HG03159 (cell line): Measurements from ENCODE around the gene C2.
"Not testable (repeated sequence)": the region's sequence is repeated elsewhere in the genome, so short reads cannot be mapped to it uniquely, and the experiment has no call there.

Source experiments
- ATAC-seq: cut with Tn5 transposase; IDR thresholded peaks from one replicate; pipeline ENCODE4 v1.9.1; 2021; ENCODE audit warnings: mild to moderate bottlenecking, moderate library complexity; ENCODE audit not compliant: unreplicated experiment

Gene C2

DNA sequence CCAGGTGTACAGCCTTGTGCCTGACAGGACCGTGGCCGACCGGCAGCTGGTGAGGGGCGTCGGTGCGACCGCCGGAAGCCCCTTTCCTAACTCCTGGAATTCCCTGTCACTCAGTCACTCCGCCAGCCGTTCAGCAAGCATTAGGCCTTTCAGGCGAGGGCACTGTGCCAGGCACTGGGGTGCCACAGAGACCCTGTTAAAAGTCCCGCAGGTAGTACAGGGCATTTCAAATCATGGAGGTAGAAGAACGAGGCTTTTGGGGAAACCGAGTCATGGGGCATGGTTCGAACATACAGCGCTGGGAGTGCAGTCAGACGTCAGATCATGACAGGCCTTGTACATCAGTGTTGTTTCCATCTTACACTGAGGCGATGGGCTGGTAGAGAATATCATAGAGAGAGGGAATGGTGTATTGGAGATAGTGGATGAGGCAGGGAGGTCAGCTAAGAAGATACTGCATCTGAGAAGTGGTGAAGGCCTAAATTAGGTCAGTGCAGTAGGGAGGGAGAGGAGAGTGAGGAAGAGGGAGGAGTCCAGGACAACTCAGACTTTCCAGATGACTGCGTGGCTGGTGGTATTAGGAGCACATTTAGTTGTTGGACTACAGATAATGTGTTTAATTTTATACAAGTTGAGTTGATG lies 45.3 kb downstream of the C2 start:
- no peak for ATAC-seq

GRCh38 chr6:31976065-31976464 lies 48.5 kb downstream of the C2 start:
- not testable (repeated sequence) for ATAC-seq

DNA sequence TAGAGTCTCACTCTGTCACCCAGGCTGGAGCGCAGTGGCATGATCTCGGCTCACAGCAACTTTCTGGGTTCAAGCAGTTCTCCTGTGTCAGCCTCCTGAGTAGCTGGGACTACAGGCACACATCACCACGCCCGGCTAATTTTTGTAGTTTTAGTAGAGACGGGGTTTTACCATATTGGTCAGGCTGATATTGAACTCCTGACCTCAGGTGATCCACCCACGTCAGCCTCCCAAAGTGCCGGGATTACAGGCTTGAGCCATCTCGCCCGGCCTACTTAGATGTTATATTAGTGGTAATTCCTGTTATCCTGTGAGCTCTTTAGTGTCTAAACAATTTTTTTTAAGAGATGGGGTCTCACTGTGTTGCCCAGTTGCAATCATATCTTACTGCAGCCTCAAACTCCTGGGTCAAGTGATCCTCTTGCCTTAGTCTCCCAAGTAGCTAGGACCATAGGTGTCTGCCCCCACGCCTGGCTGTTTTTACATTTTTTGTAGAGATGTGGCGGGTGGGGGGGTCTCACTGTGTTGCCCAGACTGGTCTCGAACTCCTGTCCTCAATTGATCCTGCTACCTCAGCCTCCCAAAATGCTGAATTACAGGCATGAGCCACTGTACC lies 50.4 kb downstream of the C2 start:
- no peak for ATAC-seq

DNA sequence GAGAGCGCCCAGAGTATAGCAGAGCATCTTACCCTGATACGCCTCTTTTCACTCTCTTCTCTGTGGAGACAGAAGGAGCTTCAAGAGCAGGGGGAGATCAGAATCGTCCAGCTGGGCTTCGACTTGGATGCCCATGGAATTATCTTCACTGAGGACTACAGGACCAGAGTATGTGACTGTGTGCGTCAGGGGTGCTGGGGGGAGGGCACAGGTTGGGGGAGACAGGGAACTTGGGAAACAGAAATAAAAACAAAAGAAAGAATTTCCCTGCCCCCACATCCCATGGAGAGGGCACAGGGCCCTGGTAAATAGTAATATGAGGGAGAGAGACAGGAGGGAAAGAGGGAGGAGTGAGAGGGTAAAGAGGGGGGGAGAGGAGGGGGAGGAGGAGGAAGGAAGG lies 51.3 kb downstream of the C2 start:
- no peak for ATAC-seq

DNA sequence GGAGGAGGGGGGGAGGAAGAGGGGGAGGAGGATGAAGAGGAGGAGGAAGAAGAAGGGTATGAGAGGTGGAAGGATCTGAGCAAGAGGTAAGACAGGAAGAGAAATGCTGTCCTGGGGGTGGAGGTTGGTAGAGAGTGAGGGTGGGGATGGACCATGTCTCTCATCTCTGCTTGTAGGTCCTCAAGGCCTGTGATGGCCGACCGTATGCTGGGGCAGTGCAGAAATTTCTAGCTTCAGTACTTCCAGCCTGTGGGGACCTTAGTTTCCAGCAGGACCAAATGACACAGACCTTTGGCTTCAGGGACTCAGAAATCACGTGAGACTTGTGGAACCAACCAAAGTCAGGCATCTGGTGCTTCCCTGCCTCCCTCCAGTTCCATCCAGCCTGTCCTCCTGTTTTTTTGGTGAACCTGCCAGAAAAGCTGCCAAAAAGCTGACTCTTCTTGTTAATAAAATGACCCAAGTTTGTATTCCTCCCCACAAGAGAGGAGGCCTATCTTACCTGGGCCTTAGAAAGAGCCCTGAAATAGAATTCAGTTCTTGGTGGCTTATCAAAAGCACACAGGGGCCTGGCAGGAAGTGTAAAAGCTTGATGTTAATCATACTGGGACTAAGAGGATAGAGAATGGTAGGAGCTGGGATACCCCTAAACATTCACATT lies 51.9 kb downstream of the C2 start:
- ATAC-seq = no peak

- ATAC-seq = not testable (repeated sequence)
These were observed 52.8 kb downstream of the C2 start for GRCh38 chr6:31980195-31980876.

DNA sequence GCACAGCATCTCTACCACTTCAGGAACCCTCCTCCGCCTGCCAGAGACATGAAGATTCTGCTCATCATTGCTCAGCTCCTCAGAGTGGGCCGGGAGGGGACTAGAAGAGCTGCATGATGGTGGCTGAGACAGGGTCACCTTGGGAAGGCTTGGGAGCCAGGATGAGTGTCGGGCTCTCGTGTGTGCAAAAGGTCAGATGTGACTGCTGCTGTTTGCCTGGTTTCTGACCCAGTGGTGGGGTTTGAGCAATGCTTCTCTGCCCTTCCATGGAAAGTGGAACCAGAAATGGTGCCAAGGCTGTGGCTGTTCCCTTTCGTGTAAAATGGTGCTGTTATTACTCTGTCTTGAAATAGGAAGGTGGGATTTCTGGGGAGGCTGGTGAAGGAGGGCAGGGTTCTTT lies 53.5 kb downstream of the C2 start:
- ATAC-seq = not testable (repeated sequence)

- not testable (repeated sequence) for ATAC-seq
These were observed 54.2 kb downstream of the C2 start, which contains the start of gene C4A for GRCh38 chr6:31981744-31982143. Gene C4A (plus strand): TSS chr6:31982057. CDS start chr6:31982108, 51 bp downstream.

- not testable (repeated sequence) for ATAC-seq
These were observed 61.8 kb downstream of the C2 start for GRCh38 chr6:31989363-31989762.

DNA sequence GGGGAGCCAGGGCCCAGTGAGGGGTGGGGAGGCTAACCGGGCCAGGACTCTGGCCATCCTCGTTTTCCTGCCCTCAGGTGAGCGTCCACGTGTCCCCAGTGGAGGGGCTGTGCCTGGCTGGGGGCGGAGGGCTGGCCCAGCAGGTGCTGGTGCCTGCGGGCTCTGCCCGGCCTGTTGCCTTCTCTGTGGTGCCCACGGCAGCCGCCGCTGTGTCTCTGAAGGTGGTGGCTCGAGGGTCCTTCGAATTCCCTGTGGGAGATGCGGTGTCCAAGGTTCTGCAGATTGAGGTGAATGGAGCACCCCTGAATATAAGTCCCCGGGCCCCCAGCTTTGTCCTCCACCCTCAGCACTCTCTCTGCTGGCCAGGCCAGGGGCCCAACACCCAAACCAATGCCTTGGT lies 66.9 kb downstream of the C2 start:
- not testable (repeated sequence) for ATAC-seq
